GM13977 (cell line): Measurements from ENCODE around the gene ATG4B.

ENCODE experiments used
- DNase-seq: peaks from one replicate; pipeline ENCODE4 v3.0.0; 2012; ENCODE audit warnings: low spot score
- CTCF ChIP-seq: IDR thresholded peaks from 2 replicates; pipeline ENCODE4 v1.5.1; 2012; ENCODE audit warnings: mild to moderate bottlenecking, control low read depth; ENCODE audit not compliant: insufficient read depth; ENCODE audit errors: extremely low read depth, missing control alignments
- in situ Hi-C: fragments of 300-500 bp; cut with MboI; formaldehyde crosslinking; loops from one replicate; pipeline ENCODE4 v1.12.0; 2022; ENCODE audit warnings: low sequenced_read_pairs, low pct_unique_long_range_greater_than_20kb, mixed read lengths, inconsistent platforms; ENCODE audit not compliant: unreplicated experiment

The ATG4B gene

GRCh38 chr2:241689306-241689705, 51.8 kb downstream of the ATG4B start:
- TF ChIP-seq CTCF = no peak
- in situ Hi-C loops = no loop called here
- DNase-seq = no peak

- in situ Hi-C loops = no loop called here
- no peak for DNase-seq
- no peak for TF ChIP-seq CTCF
Measured at GRCh38 chr2:241690202-241690717, 52.8 kb downstream of the ATG4B start.

- no peak for DNase-seq
- in situ Hi-C loops = no loop called here
Measured at GRCh38 chr2:241692448-241692847, 55.0 kb downstream of the ATG4B start.

GRCh38 chr2:241695651-241696050, 58.2 kb downstream of the ATG4B start:
- no peak for DNase-seq
- in situ Hi-C loops = no loop called here
- TF ChIP-seq CTCF = no peak

More at GRCh38 chr2:241692448-241692847, 55.0 kb downstream of the ATG4B start:
- TF ChIP-seq CTCF = no peak

- TF ChIP-seq CTCF = peak; percentile 46
- in situ Hi-C loops = no loop called here
- DNase-seq = no peak
Measured at GRCh38 chr2:241701149-241701398, 63.6 kb downstream of the ATG4B start.

- TF ChIP-seq CTCF = no peak
- in situ Hi-C loops = no loop called here
- DNase-seq = peak; percentile 94
Measured at GRCh38 chr2:241701399-241702154, 64.1 kb downstream of the ATG4B start, which contains the start of gene ING5. TSS of gene ING5 (plus strand) at chr2:241702039. CDS start at chr2:241702066, 27 bp downstream.
